Activated CD4-positive, alpha-beta T cell treated with anti-CD3 and anti-CD28 coated beads, Interleukin-2, amount 10 ng/mL, durations not matched to agents 7 days and 5 days (primary cell): ENCODE measurements around the gene NPAS3. TPM values are rescaled to one million over a fixed set of nuclear protein-coding genes. Genes with fewer than 3 reads are reported as not detected.

ENCODE experiments used
- CTCF ChIA-PET: fragments of 350-600 bp; sonication (Branson Sonifier 250); formaldehyde crosslinking; loops from one replicate; lab custom pipeline; 2021; ENCODE audit warnings: antibody characterized with exemption; lab: Charles Lee
- POLR2A ChIA-PET: fragments of 350-600 bp; sonication (Branson Sonifier 250); formaldehyde crosslinking; loops from one replicate; lab custom pipeline; 2021; ENCODE audit warnings: antibody characterized with exemption; lab: Charles Lee
- DNase-seq: peaks from one replicate; pipeline ENCODE4 v3.0.0-alpha.2; 2020
- H3K27ac Mint-ChIP-seq: one replicate; pipeline ENCODE4 v1.8.0; 2021; ENCODE audit warnings: mild to moderate bottlenecking, moderate library complexity, mixed read lengths
- H3K27me3 Mint-ChIP-seq: one replicate; pipeline ENCODE4 v1.8.0; 2021; ENCODE audit warnings: mixed read lengths
- H3K36me3 Mint-ChIP-seq: one replicate; pipeline ENCODE4 v1.8.0; 2021; ENCODE audit warnings: low read depth, mixed read lengths
- H3K4me1 Mint-ChIP-seq: one replicate; pipeline ENCODE4 v1.8.0; 2021; ENCODE audit warnings: mixed read lengths
- H3K4me3 Mint-ChIP-seq: one replicate; pipeline ENCODE4 v1.8.0; 2021; ENCODE audit warnings: mild to moderate bottlenecking, moderate library complexity, mixed read lengths
- H3K9me3 Mint-ChIP-seq: one replicate; pipeline ENCODE4 v1.8.0; 2021; ENCODE audit warnings: mixed read lengths
- total RNA-seq, 2 experiments: library from RNA; stranded (reverse); gene quantifications; one replicate each; pipeline ENCODE4 v1.2.3, GENCODE V29; 2021

Gene NPAS3
- total RNA-seq, 2 experiments from 2014 or later, result not detected

DNA sequence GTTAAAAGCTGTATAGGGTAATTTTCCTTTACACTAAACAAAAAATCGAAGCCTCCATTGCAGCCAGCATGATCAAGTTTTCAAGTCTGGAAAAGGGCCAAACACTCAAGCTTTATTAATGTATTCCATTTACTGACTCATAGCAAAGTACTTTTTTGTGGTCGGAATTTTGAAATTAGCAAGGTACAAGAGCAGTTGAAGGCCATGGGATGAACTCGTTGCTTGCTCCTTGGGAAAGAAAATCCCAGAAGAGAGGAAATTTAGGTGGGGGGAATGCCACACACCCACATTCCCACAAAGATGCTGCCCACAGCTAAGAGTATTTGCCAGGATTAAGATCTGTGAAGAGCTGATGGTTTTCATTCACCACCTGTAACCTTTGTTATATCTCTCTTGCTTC, 678.5 kb downstream of the NPAS3 start:
- no peak overlapping the region for H3K4me3 Mint-ChIP-seq
- H3K36me3 Mint-ChIP-seq, result no peaks in the 10 kb centered on the region
- no peak overlapping the region for H3K27ac Mint-ChIP-seq
- H3K4me1 Mint-ChIP-seq, result no peaks in the 10 kb centered on the region
- H3K27me3 Mint-ChIP-seq, result no peaks in the 10 kb centered on the region
- CTCF ChIA-PET, result no interaction called here
- POLR2A ChIA-PET, result no interaction called here
- H3K9me3 Mint-ChIP-seq, result no peaks in the 10 kb centered on the region
- no peak for DNase-seq

DNA sequence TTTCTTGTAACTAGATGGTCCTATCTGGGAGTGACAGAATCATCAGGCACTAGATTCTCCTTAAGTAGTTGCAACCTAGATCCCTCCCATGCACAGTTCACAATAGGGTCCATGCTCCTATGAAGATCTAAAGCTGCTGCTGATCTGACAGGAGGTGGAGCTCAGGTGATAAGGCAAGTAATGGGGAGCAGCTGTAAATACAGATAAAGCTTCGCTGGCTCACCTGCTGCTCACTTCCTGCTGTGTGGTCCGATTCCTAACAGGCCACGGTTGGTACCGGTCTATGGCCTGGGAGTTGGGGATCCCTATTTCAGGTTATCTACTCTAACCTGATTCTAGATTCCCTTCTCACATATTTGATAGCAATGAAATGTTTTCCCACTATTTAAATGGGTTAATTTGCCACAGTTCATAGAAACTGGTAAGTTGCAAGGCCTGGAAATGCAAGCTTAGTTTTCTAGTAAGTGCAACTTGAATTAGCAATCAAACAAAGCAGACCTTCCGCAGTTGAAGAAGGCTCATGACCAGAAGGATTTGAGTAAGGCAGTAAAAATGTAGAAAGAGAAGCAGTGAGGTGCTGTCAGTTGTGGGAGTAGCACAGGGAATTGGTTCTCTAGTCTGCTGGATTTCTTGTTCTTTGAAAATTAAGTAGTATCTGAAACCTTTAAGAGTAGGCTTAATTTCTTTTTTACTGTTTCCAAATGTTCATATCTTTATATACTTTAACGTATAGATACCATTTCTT, 679.9 kb downstream of the NPAS3 start:
- no peak for DNase-seq
- H3K27me3 Mint-ChIP-seq, result no peaks in the 10 kb centered on the region
- H3K4me1 Mint-ChIP-seq, result no peaks in the 10 kb centered on the region
- no peaks in the 10 kb centered on the region for H3K36me3 Mint-ChIP-seq
- ChIA-PET CTCF (no interaction called here), POLR2A (no interaction called here)
- H3K9me3 Mint-ChIP-seq, result no peaks in the 10 kb centered on the region
- H3K4me3 Mint-ChIP-seq, result no peak overlapping the region
- no peak overlapping the region for H3K27ac Mint-ChIP-seq

DNA sequence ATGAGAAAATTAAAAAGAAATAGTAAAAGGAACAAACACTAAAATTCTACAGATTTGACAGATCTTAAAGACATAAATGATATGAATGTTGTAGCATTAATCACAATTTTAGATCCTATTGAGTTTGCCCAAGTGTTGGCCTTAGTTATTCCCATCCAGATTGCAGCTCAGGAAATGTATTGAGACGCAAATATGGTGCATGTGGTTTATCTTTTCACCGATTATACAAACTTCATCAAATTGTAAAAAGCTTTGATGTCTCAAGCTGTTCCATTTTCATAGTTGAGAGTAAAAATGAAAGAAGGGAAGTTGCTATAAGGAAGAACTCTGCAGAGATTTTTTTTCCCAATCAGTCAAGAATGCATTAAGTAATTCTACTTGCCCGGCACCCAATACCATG, 683.8 kb downstream of the NPAS3 start:
- no peak for DNase-seq
- Mint-ChIP-seq H3K27me3 (no peaks in the 10 kb centered on the region), H3K27ac (no peak overlapping the region), H3K4me1 (no peaks in the 10 kb centered on the region), H3K9me3 (no peaks in the 10 kb centered on the region), H3K36me3 (no peaks in the 10 kb centered on the region), H3K4me3 (no peak overlapping the region)
- POLR2A ChIA-PET, result no interaction called here
- CTCF ChIA-PET, result no interaction called here

DNA sequence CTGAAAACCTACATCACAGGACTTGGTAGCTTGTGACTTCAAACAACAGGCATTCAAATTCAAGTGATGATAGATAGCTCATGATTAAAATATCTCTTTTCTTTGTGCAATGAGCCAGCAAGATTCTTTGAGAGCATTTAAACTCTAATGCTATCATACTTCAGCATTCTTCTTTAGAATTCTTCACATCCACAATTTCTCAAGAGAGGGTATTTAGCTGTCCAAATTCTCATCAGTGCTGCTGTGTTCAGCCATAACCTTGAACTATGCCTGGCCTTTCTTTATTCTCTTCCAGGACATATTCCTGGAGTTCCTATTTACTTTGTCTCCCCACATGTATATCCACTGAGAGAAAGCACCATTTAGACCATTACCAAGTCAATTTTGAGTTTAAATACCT, 691.1 kb downstream of the NPAS3 start:
- DNase-seq, result no peak
- no peak overlapping the region for H3K4me3 Mint-ChIP-seq
- H3K36me3 Mint-ChIP-seq, result no peaks in the 10 kb centered on the region
- ChIA-PET CTCF (no interaction called here), POLR2A (no interaction called here)
- no peak overlapping the region for H3K27ac Mint-ChIP-seq
- H3K4me1 Mint-ChIP-seq, result no peaks in the 10 kb centered on the region
- H3K27me3 Mint-ChIP-seq, result no peaks in the 10 kb centered on the region
- H3K9me3 Mint-ChIP-seq, result no peaks in the 10 kb centered on the region

DNA sequence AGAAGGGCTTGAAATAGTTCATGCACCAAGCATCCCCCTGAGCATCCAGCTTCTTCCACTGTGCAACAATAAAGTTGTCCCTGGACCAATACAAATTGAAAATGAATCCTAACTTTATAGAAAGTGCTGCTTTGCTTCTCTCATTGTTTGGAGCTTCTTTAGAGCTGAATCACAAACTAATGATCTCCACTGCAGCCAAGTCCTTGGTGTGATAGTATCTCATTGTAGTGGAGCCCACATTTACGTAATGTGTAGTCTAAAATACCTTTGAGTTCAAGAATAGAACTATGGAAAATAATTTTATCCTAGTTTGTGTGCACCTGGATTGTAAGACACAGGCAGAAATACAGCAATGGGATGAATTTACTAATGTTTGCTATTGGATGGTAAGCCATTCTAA, 692.3 kb downstream of the NPAS3 start:
- Mint-ChIP-seq H3K27me3 (no peaks in the 10 kb centered on the region), H3K4me3 (no peak overlapping the region), H3K27ac (no peak overlapping the region), H3K4me1 (no peaks in the 10 kb centered on the region), H3K9me3 (no peaks in the 10 kb centered on the region), H3K36me3 (no peaks in the 10 kb centered on the region)
- ChIA-PET CTCF (no interaction called here), POLR2A (no interaction called here)
- no peak for DNase-seq

DNA sequence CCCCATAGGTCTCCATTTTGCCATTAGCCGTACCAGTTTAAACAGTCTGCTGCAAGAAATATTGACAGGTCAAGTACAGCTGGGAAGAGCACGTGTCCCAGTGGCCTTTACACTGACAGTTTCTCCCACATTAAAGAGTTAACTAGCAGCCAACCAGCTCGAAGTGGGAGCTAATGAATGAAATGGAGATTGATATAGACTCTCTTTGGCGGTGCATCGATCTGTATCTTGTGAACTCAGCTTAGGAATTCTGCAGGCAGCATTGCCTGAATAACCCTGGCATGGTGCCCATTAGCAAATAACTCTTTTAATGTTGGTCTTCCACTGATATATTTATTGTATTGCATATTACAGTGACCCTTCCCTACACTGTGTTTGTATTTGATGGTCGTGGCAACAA, 692.8 kb downstream of the NPAS3 start:
- Mint-ChIP-seq H3K4me1 (no peaks in the 10 kb centered on the region), H3K36me3 (no peaks in the 10 kb centered on the region), H3K27ac (no peak overlapping the region), H3K27me3 (no peaks in the 10 kb centered on the region), H3K9me3 (no peaks in the 10 kb centered on the region), H3K4me3 (no peak overlapping the region)
- ChIA-PET POLR2A (no interaction called here), CTCF (no interaction called here)
- no peak for DNase-seq

DNA sequence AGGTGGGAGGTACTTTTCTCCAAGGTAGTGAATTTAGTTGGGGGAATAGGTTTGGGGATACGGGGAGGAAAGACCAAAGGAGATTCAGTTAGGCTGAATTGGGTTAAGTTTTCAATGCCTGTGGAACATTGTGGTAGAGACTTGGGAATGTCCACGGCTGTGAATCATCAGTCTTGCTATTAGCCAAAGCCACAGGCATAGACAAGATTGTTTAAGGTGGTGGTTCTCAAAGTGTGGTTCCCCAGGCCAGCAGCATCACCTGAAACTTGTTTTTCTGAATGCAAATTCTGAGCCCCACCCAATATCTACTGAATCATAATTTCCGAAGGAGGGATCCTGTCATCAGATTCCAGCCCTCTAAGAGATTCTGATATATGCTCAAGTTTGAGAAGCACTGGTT, 696.0 kb downstream of the NPAS3 start:
- Mint-ChIP-seq H3K27me3 (no peaks in the 10 kb centered on the region), H3K4me3 (no peak overlapping the region), H3K27ac (no peak overlapping the region), H3K9me3 (no peaks in the 10 kb centered on the region), H3K4me1 (no peaks in the 10 kb centered on the region), H3K36me3 (no peaks in the 10 kb centered on the region)
- ChIA-PET CTCF (no interaction called here), POLR2A (no interaction called here)
- DNase-seq, result no peak

DNA sequence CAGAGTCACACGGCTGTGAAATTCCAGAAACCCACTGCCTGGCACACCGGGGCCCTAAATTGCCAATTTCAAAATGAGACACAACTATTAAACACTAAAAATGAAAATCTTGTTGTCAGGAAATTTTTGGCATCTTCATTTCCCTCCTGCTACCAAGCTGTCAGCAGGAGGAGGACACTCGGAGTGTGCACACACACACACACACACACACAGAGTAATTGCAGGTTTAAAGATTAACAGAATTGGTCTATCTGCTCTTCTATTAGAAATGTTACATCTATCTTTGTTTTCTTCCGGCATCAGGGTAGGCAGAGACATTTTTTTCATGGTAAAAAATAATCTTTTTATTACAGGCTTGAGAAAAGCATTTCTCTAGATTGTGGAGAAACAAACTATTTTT, 698.0 kb downstream of the NPAS3 start:
- H3K27me3 Mint-ChIP-seq, result no peaks in the 10 kb centered on the region
- H3K27ac Mint-ChIP-seq, result no peak overlapping the region
- no peaks in the 10 kb centered on the region for H3K9me3 Mint-ChIP-seq
- ChIA-PET POLR2A (no interaction called here), CTCF (no interaction called here)
- no peaks in the 10 kb centered on the region for H3K4me1 Mint-ChIP-seq
- no peak overlapping the region for H3K4me3 Mint-ChIP-seq
- no peaks in the 10 kb centered on the region for H3K36me3 Mint-ChIP-seq
- DNase-seq, result no peak

DNA sequence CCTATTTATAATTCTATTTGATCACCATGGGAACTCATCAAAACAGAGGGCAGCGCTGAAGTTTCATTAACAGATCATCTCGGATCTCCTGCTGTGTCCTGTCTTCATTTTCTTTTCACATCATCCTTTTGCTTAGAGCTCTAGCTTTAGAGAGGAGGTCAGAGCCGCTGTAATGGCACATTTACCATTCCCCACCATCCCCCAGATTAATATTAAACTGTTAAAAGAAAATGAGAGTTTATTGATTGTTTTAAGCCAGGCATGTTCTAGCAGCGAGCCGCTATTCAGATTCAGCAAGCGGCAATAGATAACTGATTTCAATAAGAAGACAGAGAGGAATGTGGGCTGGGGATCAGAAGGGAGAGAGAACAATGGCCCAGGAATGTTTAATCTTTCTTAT, 703.4 kb downstream of the NPAS3 start:
- no peak overlapping the region for H3K4me3 Mint-ChIP-seq
- ChIA-PET CTCF (no interaction called here), POLR2A (no interaction called here)
- DNase-seq, result no peak
- no peaks in the 10 kb centered on the region for H3K36me3 Mint-ChIP-seq
- H3K27ac Mint-ChIP-seq, result no peak overlapping the region
- no peaks in the 10 kb centered on the region for H3K4me1 Mint-ChIP-seq
- H3K27me3 Mint-ChIP-seq, result no peaks in the 10 kb centered on the region
- no peaks in the 10 kb centered on the region for H3K9me3 Mint-ChIP-seq

DNA sequence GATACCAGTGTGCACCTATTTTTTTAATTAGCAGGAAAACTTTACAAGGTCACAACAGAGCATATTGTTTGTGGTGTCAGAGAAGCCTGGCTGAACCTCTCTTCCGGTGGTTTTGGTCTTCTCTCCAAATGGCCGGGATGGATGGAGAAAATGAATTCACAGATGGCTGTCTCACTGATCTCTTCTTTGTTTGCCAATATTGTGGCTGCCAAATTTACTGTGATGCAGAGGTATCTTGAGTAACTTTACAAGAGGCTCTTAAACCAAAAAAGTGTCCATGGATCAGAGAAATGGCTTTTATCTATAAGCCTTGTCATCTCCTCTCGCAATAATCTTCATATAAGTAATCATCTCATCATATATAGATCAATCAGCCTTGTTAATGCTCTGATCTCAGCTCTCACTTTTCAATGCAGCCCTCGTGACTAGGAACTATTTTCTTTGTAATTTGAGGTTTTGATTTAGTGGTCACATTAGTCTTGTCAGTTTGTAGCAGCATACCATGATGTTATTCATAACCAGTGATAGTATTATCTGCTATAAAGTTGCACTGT, 704.1 kb downstream of the NPAS3 start:
- Mint-ChIP-seq H3K36me3 (no peaks in the 10 kb centered on the region), H3K27me3 (no peaks in the 10 kb centered on the region), H3K4me1 (no peaks in the 10 kb centered on the region), H3K4me3 (no peak overlapping the region), H3K27ac (no peak overlapping the region), H3K9me3 (no peaks in the 10 kb centered on the region)
- ChIA-PET POLR2A (no interaction called here), CTCF (no interaction called here)
- no peak for DNase-seq

DNA sequence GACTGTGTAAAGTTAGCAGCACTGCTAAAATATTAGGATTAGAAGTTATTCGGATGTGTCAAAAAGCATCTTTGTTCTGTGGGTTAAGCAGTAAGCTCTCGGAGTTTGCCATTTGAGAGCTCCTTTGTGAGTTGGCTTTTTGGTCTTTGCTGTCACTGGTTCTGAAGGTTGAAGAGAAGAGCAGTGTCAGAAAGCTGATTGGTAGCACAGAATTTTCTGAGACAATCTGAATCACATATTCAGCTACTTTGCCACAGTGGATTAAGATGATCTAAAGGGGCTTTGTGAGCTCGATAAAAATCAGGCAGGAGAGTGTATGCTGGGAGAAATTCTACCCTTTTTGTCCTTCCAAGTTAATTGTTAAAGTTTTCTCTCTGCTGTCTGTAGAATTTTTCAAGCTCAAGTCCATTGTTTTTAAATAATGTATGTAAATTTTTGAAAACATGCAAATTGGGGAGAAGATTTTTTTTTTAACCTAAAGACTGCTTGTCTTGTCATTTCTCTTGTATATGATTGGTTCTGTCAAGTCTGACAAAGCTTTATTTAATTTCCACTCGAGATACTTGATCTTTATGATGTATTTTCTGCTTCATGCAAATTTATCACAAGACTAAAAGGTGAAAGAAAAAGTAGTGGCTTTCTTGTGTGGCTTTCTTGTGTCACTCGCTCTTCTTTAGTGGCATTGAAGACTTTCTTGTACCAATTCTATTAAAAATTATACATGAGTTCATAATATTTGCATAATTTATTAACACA, 704.9 kb downstream of the NPAS3 start:
- DNase-seq, result no peak
- Mint-ChIP-seq H3K36me3 (no peaks in the 10 kb centered on the region), H3K27ac (no peak overlapping the region), H3K9me3 (no peaks in the 10 kb centered on the region), H3K4me3 (no peak overlapping the region), H3K27me3 (no peaks in the 10 kb centered on the region), H3K4me1 (no peaks in the 10 kb centered on the region)
- ChIA-PET POLR2A (no interaction called here), CTCF (no interaction called here)

DNA sequence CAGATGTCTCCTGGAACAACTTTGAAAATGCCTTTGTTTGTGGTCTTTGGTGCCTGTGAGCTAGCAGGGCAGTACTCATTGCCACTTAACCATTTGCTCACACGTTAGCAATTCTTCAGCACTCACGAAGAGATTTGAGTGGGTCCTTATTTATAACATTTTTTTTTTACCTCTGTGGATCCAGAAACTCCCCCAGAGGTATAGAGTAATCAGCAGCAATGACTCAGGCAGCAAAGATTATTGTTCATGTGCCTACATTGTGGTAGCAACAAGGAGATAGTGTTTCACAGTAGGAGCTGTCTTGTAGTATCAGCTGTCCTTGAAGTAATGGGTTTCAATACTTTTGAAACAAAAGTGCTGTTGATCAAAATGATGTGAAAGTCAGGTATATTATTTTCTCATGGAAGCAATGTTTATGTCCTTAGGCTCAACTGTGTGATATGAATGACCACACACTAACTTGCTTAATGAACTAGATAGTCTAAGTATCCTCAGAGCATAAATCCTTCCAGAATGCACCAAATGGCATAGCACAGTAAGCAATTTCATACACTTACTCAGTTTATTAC, 708.1 kb downstream of the NPAS3 start:
- no peak for DNase-seq
- ChIA-PET CTCF (no interaction called here), POLR2A (no interaction called here)
- no peaks in the 10 kb centered on the region for H3K36me3 Mint-ChIP-seq
- no peaks in the 10 kb centered on the region for H3K9me3 Mint-ChIP-seq
- H3K4me3 Mint-ChIP-seq, result no peak overlapping the region
- no peaks in the 10 kb centered on the region for H3K4me1 Mint-ChIP-seq
- H3K27me3 Mint-ChIP-seq, result no peaks in the 10 kb centered on the region
- H3K27ac Mint-ChIP-seq, result no peak overlapping the region

DNA sequence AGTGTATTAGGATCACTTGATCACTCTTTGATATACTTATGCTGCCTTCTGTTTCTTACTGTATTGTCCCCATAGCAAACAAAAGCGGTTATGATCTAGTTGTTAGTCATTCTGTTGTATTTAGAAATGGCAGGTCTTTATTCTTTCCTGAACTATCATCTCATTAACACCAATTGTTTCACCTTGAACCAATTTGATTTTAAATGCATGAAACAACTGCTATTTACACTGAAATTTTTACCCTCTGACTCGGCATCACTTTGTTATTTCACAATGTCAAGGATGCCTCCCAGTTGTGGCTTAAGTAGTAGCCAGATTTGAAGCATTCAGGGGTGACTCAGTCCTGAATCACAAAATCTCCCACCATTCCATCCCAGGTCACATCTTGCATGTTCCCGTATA, 708.7 kb downstream of the NPAS3 start:
- Mint-ChIP-seq H3K27ac (no peak overlapping the region), H3K4me3 (no peak overlapping the region), H3K36me3 (no peaks in the 10 kb centered on the region), H3K27me3 (no peaks in the 10 kb centered on the region), H3K4me1 (no peaks in the 10 kb centered on the region), H3K9me3 (no peaks in the 10 kb centered on the region)
- CTCF ChIA-PET, result no interaction called here
- DNase-seq, result no peak
- POLR2A ChIA-PET, result no interaction called here
